ENCODE measurements around the gene MAEA.

MAEA gene

DNA sequence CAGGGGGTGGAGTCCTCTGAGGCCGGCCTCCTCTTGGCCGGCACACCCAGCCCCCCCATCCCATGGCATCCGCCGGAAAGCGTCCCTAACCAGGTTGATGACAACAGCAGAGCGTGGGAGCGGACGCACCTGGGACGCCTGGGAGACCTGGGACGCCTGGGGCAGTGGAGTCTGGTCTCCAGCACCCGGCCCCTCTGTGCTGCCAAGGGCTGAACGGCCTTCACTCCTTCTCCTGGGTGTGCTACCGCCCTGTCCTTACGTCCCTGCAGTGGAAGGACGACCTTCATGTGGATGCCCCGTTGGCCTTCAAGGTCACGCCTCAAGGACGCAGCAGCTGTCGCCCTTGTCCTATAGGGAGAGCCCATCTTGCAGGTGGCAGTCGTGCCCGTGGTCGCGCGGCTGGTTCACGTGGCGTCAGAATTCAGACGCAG lies 89.7 kb downstream of the MAEA start:
- no peak for DNase-seq (ENCODE audit: low read depth in 2 of 2)

DNA sequence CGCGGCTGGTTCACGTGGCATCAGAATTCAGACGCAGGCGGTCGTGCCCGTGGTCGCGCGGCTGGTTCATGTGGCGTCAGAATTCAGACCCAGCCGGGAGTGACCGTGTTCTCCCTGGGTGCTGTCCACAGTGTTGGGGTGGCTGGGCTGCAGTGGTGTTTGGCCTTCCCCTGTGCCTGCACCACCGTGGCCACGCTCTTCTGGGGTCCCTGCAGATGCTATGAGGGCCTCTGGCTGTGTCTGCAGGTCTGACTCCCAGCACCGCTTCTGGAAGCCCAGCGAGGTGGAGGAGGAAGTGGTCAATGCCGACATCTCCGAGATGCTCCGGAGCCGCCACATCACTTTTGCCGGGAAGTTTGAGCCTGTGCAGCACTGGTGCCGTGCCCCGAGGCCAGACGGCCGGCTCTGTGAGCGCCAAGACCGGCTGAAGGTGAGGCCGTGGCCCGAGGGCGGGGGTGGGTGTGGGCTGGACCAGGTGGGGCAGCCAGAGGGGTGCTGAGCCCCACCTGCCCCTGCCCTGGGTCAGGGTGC lies 90.2 kb downstream of the MAEA start:
- DNase-seq (ENCODE audit: low read depth in 2 of 2) = no peak

DNA sequence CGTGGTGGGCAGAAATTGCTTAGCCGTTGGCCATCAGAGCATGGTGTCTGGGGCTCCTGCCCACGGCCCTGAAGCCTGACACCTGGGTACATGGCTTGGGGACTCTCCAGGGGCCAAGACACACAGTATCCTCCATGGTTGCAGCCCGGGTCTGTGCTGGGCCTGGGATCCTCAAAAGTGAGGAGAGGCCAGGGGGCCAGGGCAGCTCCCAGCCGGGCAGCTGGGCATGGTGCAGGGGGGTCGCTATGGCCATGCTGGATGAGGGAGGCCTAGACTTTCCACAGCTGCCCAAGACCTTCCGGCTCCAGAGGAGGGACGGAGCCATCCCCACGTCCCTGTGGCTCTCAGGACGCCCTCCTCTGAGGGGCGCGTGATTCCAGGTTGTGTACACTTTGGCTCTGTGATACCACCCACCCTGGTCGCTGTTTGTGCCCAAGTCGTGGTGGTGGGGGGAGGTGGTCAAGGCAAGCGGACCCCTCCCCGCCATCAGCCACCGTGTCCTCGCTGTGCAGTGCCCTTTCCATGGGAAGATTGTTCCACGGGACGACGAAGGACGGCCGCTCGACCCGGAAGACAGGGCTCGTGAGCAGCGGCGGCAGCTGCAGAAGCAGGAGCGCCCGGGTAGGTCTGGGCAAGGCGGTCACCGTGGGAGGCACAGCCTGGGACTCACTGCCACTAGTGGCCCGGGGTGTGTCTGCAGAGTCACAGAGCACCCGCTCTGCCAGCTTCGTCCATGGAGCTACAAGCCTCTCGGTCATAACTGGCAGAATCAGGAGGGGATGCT lies 90.9 kb downstream of the MAEA start:
- DNase-seq (ENCODE audit: low read depth in 2 of 2) = no peak

DNA sequence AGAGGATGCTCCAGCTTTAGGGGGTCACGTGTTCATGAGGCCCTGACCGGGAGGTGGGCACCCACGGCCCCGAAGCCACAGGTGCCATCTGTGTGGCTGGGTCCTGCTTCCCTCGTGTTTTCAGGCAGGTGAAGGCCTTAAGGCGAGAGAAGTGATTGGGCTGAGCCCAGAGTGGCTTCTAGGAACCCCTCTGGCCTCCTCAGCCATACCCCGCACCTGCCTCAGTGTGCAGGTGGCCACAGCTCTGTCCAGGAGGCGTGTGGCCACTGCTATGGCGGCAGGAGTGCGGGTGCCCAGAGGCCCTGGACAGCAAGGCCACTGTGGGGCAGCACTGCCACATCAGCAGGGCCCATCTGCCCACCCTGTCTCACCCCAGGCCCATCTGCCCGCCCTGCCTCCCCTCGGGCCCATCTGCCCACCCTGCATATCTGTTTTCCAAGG lies 91.5 kb downstream of the MAEA start:
- no peak for DNase-seq (ENCODE audit: low read depth in 2 of 2)

DNA sequence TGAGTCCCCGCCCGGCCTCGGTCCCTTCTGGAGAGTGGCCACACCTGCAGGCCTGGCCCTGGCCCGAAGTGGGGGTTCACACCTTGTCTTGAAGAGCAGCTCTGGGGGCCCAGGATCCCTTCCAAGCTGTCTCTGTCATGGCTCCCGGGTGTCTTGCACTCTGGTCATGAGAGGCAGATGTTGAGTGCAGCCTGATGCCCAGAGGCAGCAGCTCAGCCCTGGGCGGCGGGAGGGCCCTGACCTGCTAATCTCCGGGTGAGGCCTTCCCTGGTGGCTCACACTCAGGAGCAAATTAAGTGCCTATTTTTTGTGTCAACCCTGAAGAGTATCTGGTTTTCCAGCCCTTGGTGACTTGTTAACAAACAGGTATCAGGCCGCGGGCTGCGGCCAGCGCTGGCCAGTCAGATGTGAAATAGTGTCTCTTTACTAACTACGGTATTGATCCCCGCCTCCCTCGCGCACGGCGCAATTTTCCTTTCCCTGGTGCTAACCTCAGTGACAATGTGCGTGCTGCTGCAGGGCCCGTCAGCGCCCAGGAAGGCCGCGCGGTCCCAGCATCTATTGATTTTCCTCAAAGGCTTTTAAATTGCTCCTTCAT lies 92.4 kb downstream of the MAEA start:
- no peak for DNase-seq (ENCODE audit: low read depth in 2 of 2)

DNA sequence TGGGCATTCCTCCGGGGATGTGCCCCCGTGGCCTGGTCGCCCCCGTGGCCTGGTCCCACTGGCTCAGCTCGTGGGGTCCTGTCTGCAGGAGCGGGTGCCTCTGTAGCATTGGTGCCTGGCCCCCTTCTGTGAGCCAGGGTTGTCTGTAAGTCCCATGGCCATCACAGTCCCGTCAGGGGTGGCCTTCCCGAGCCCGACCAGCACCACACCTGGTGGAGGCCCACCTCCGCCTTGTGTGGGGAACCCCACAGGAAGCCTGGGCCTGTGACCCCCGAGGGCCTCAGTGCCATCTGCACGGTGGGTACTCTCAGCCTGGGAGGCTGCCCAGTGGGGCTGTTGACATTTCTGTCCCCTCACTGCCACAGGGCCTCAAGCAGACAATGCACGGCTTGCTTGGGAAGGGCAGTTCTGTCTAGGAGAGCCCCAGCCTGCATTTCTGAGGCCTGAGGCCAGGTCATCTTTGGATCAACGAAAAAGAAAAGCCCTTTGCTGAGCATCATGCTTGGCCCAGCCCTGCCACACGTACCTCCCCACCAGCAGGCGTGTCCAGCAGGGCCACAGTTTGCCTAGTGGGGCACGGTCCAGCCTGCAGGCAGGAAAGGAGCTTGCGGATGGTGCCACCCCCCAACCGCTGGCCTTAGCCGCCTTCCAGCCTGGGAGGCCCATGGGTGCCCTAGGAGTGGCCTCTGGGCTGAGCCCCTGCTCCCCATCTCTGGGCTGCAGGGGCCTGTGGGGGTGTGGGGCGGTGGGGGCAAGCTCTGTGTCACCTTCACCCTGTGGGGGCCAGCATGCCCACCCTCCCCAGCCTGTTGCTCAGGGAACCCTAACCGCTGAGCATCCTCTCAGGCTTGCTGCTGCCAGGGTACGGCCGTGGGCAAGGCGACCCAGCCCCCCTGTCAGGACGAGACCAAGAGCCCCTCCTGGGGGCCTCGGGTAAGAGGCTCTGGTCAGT lies 93.4 kb downstream of the MAEA start:
- DNase-seq (ENCODE audit: low read depth in 2 of 2) = no peak

DNA sequence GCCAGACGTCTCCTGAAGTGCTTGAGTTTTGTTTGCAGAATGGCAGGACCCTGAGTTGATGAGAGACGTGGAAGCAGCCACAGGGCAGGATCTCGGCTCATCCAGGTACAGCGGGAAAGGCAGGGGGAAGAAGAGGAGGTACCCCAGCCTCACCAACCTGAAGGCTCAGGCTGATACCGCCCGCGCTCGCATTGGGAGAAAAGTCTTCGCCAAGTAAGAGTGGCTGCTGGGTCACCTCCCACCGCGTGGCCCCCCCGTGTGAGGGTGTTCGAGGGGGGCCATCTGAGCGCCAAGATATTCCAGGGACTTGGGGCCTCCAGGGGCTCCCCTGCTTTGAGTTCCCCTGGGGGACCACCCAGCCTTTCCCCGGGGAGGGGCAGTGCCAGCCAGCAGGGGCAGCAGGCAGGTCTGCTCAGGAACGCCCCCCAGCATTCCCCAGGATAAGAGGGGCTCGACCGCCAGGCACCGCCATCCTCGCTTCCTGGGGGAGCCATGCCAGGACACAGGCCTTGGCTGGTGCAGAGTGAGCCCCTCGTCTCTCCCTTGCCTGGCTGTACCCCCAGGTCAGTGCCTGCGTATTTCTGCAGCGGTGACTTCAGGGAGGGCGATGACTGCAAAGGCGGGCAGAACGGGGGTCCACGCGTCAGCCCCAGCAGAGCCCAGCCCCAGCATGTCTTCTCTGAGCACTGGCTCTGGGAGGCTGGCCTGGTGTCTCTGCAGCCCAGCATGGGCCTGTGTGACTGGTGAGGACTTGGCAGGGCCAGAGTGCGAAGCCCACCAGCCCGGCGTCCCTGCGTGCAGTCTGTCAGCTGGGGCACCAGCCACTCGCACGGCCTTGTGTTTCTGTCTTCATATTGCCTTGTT lies 94.3 kb downstream of the MAEA start:
- no peak for DNase-seq (ENCODE audit: low read depth in 2 of 2)

DNA sequence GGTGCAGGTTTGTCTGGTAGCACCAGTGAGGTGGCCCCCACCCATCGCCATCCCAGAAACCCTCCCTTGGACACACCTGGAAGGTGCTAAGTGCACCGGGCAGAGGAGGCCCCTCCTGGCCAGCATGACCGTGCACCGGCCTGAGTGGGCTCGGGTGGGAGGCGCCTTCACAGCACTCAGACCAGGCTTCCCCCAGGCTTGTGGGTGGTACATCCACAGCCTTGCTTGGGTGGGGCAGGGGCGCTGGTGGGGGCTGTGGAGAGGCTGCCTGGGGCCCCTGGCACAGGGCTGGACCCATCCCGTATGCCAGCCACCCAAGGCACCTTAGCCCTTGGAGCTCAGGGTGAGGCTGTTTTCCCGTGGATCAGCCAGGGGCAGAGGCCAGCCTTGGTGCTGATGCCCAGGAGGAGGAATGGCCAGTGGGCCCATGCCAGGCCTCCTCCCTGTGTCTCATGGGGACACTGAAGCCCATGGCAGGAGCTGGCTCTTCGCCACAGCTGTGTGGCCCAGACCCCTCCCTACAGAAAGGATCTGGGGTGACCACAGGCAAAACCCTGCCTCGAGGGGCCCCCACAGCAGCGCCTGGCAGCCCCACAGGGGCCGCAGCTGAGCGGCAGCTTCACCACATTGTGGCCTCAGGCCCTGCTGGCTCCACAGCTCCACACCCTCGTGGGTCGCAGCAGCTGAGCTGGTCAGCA lies 95.1 kb downstream of the MAEA start:
- no peak for DNase-seq (ENCODE audit: low read depth in 2 of 2)

DNA sequence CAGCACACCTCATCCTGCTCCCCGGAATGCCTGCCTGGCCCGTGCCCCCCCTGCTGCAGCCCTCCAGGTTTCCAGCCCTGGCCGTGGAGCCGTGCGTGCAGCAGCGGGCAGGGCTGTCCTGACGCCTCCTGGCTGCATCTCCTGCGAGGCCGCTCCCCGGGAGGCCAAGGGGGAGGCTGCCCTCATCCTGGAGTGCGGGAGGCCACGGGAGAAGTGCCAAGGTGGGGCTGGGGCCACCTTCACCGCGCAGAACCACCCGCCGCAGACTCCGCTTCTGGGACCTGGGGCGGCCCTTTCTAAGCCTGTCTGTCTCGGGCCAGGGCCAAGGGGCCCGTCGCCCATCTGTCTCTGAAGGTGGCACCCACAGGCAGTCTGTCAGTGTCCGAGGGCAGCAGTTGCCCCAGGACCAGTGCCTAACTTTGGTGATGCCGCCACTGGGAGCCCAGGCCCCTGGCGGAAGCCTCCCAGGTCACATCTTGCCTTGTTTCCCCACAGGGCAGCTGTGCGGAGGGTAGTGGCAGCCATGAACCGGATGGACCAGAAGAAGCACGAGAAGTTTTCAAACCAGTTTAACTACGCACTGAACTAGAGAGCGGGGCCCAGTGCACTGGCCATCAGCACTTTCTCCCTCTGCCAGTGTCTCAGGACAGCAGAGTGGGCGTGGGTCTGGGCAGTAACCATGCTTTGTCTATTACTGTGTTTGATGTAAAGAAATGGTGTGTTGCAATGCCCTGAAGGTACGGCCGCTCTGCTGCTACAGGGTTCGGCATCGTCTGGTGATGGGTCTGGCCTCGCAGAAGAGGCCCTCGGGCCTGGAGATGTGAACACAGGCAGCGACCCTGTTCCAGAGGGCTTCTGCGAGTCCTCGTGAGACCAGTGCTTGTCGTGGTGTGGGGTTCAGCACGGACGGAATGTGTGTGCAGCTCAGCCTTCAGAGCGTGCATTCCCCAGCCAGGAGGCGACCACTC lies 96.0 kb downstream of the MAEA start:
- no peak for DNase-seq (ENCODE audit: low read depth in 2 of 2)

Measured in stimulated activated CD8-positive, alpha-beta memory T cell treated with anti-CD3 and anti-CD28 coated beads, Interleukin-7, amount 100 ng/mL, for 1 hour (primary cell).